DND-41 (cell line): ENCODE measurements around the gene PAGR1.
A peak's percentile ranks its signal among the peaks of the same experiment; 100 is the strongest.
"Not testable (repeated sequence)": the region's sequence is repeated elsewhere in the genome, so short reads cannot be mapped to it uniquely, and the experiment has no call there.

Experiments
- ATAC-seq: fragments of 200-7000 bp; cut with Tn5 transposase; 3 replicates; pipeline ENCODE4 v1.9.1; 2021; ENCODE audit warnings: low read depth; ENCODE audit not compliant: insufficient read depth
- DNase-seq: peaks from one replicate; pipeline ENCODE4 v3.0.0-alpha.2; 2020
- H2AFZ ChIP-seq: 2 replicates; pipeline ENCODE4 v1.6.0; 2012; ENCODE audit warnings: low read depth, low read length
- H3K27ac ChIP-seq: 2 replicates; pipeline ENCODE4 v1.5.1; 2012; ENCODE audit warnings: low read length, inconsistent platforms
- H3K27me3 ChIP-seq: fragments of 200-600 bp; sonication (generic); 2 replicates; pipeline ENCODE4 v1.6.0; 2012; ENCODE audit warnings: low read length, mild to moderate bottlenecking, inconsistent platforms; ENCODE audit not compliant: insufficient read depth, poor library complexity
- H3K36me3 ChIP-seq: 2 replicates; pipeline ENCODE4 v1.5.1; 2012; ENCODE audit warnings: low read length, inconsistent platforms; ENCODE audit not compliant: insufficient read depth
- H3K4me1 ChIP-seq: 2 replicates; pipeline ENCODE4 v1.5.1; 2012; ENCODE audit warnings: mild to moderate bottlenecking, low read length; ENCODE audit not compliant: insufficient read depth
- H3K4me2 ChIP-seq: 2 replicates; pipeline ENCODE4 v1.6.0; 2012; ENCODE audit warnings: mild to moderate bottlenecking, moderate library complexity, low read length, inconsistent platforms; ENCODE audit not compliant: insufficient read depth
- H3K4me3 ChIP-seq, 2 experiments: fragments of 200-600 bp in 1 of 2; shearing (Covaris generic) in 1 of 2; 2 replicates each; pipeline ENCODE4 v1.5.1; 2012 to 2016; ENCODE audit warnings: inconsistent platforms in 2 of 2, low read length in 2 of 2, mild to moderate bottlenecking in 2 of 2, low read depth in 1 of 2, moderate library complexity in 1 of 2
- H3K79me2 ChIP-seq: 2 replicates; pipeline ENCODE4 v1.6.0; 2012; ENCODE audit warnings: low read length, inconsistent platforms; ENCODE audit not compliant: insufficient read depth
- H3K9ac ChIP-seq: 2 replicates; pipeline ENCODE4 v1.6.0; 2012; ENCODE audit warnings: low read depth, mild to moderate bottlenecking, inconsistent platforms, low read length, moderate library complexity
- H3K9me3 ChIP-seq: 2 replicates; pipeline ENCODE4 v1.5.1; 2012; ENCODE audit warnings: low read length, moderate library complexity, mild to moderate bottlenecking, inconsistent platforms; ENCODE audit not compliant: insufficient read depth, severe bottlenecking
- H4K20me1 ChIP-seq: 2 replicates; pipeline ENCODE4 v1.6.0; 2012; ENCODE audit warnings: low read length; ENCODE audit not compliant: insufficient read depth
- EZH2 ChIP-seq: IDR thresholded peaks from 3 replicates; pipeline ENCODE4 v1.6.1; 2012; ENCODE audit warnings: borderline replicate concordance, low read depth, mild to moderate bottlenecking, moderate library complexity, low read length, inconsistent platforms; ENCODE audit not compliant: severe bottlenecking
- TF ChIP-seq, protein P1 (sequence below): IDR thresholded peaks from 2 replicates; pipeline ENCODE4 v1.5.1; 2012; ENCODE audit warnings: borderline replicate concordance, low read length, moderate library complexity, mild to moderate bottlenecking; ENCODE audit not compliant: poor library complexity, severe bottlenecking; ENCODE audit errors: extremely low read depth

PAGR1 gene

DNA sequence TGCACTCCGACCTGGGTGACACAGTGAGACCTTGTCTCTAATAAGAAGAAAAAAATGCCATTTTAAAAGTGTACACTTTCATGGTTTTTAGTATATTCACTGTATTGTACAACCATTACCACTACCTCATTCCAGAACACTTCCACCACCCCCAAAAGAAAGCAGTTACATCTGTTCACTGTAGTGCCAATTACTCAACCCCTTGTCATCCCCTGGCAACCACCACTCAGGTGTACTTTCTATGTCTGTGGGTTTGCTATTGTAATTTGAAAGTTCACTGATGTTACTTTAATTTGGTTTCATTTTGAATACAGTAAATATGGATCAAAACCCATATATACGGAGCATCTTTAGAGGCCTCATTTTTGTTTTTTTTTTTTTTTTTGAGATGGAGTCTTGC lies 31.8 kb upstream of the PAGR1 start:
- ATAC-seq (no peak; the same call in 2 of the 3 replicates), DNase-seq (no peak)
- Histone ChIP-seq H4K20me1 (no peaks in the 10 kb centered on the region), H3K9ac (no peak overlapping the region), H3K4me3 (no peak overlapping the region), H2AFZ (no peak overlapping the region), H3K4me1 (peaks cover 2% of the 10 kb centered on the region; the same call in 1 of the 2 replicates), H3K79me2 (no peaks in the 10 kb centered on the region), H3K4me2 (no peak overlapping the region), H3K27ac (no peak overlapping the region), H3K27me3 (no peaks in the 10 kb centered on the region), H3K9me3 (no peaks in the 10 kb centered on the region), H3K36me3 (no peaks in the 10 kb centered on the region)
- TF ChIP-seq EZH2 = no peak
- TF ChIP-seq, protein P1, sequence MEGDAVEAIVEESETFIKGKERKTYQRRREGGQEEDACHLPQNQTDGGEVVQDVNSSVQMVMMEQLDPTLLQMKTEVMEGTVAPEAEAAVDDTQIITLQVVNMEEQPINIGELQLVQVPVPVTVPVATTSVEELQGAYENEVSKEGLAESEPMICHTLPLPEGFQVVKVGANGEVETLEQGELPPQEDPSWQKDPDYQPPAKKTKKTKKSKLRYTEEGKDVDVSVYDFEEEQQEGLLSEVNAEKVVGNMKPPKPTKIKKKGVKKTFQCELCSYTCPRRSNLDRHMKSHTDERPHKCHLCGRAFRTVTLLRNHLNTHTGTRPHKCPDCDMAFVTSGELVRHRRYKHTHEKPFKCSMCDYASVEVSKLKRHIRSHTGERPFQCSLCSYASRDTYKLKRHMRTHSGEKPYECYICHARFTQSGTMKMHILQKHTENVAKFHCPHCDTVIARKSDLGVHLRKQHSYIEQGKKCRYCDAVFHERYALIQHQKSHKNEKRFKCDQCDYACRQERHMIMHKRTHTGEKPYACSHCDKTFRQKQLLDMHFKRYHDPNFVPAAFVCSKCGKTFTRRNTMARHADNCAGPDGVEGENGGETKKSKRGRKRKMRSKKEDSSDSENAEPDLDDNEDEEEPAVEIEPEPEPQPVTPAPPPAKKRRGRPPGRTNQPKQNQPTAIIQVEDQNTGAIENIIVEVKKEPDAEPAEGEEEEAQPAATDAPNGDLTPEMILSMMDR = no peak

DNA sequence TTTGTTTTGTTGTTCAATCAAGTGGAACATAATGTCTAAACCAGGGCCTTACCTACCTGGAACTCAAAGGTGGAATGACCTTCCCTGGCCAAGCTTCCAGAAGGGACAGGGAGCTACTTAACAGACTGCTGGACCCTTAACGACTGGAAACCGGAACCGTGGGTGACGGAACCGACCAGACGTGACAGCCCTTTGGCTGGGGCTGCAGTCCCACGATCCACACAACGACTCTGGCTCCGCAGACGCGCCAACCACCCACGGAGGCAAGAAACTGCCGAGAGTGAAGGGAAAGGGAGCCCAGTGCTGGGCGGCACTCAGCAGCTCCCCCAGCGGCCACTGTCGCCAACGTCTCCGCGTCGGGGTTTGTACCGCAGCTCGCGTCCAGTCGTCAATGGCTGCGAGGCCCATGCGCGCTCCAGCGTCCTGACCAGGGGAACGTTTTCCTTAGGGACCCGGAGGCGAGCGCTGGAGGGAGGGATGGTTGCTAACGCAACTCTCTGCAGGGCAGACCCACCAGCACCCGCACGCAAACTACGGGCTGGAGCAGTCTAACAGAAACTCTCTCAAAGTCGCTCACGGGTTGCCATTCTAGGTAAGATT lies 31.0 kb upstream of the PAGR1 start:
- H3K9me3 ChIP-seq = no peaks in the 10 kb centered on the region
- H3K4me1 ChIP-seq = peaks cover 11% of the 10 kb centered on the region
- no peak overlapping the region for H3K4me2 ChIP-seq
- no peaks in the 10 kb centered on the region for H3K27me3 ChIP-seq
- DNase-seq = no peak
- H3K4me3 ChIP-seq = no peak overlapping the region
- H3K36me3 ChIP-seq = no peaks in the 10 kb centered on the region; the same call in 1 of the 2 replicates
- no peak overlapping the region for H3K9ac ChIP-seq
- TF ChIP-seq, protein P1 = no peak
- no peak for TF ChIP-seq EZH2
- peaks cover 7% of the 10 kb centered on the region for H3K79me2 ChIP-seq
- ATAC-seq = no peak
- no peak overlapping the region for H3K27ac ChIP-seq
- H4K20me1 ChIP-seq = no peaks in the 10 kb centered on the region
- H2AFZ ChIP-seq = no peak overlapping the region

DNA sequence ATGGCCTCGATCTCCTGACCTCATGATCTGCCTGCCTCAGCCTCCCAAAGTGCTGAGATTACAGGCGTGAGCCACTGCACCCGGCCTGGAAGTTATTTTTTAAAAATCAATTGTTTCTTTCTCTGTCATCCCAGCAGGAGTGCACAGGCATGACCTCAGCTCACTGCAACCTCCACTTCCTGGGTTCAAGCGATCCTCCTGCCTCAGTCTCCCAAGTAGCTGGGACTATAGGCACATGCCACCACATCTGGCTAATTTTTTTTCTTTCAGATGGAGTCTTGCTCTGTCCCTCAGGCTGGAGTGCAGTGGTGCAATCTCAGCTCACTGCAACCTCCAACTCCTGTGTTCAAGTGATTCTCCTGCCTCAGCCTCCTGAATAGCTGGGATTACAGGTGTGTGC lies 28.8 kb upstream of the PAGR1 start:
- Histone ChIP-seq H3K36me3 (peaks cover 11% of the 10 kb centered on the region), H3K4me1 (peaks cover 20% of the 10 kb centered on the region), H3K79me2 (peaks cover 26% of the 10 kb centered on the region)
- not testable (repeated sequence) for H4K20me1 ChIP-seq, H3K9ac ChIP-seq, H3K27me3 ChIP-seq, H3K4me2 ChIP-seq, H3K9me3 ChIP-seq, H2AFZ ChIP-seq, DNase-seq, H3K27ac ChIP-seq, H3K4me3 ChIP-seq, ATAC-seq

DNA sequence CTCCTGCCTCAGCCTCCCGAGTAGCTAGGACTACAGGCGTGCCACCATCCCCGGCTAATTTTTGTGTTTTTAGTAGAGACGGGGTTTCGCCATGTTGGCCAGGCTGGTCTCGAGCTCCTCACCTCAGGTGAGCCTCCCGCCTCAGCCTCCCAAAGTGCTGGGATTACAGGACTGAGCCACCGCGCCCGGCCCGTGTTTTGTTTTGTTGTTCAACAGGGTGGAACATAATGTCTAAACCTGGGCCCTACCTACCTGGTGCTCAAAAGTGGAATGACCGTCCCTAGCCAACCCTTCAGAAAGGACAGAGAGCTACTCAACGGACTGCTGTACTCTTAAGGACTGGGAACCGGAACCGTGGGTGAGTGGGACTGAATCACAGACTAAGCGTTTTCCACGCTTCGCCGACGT lies 26.2 kb upstream of the PAGR1 start:
- peaks cover 43% of the 10 kb centered on the region for H3K4me1 ChIP-seq
- H3K9me3 ChIP-seq = no peaks in the 10 kb centered on the region
- H3K36me3 ChIP-seq = peaks cover 37% of the 10 kb centered on the region
- no peak for TF ChIP-seq EZH2
- TF ChIP-seq, protein P1 = no peak
- peak overlapping the region; percentile 98 for H2AFZ ChIP-seq
- H3K79me2 ChIP-seq = peaks cover 52% of the 10 kb centered on the region
- no peak for DNase-seq
- ATAC-seq = peak; percentile 1; the same call in 1 of the 3 replicates
- H3K27me3 ChIP-seq = no peaks in the 10 kb centered on the region
- H4K20me1 ChIP-seq = peaks cover 13% of the 10 kb centered on the region; the same call in 1 of the 2 replicates
- H3K4me3 ChIP-seq = peak overlapping the region; percentile 74 to 77; a peak in 3 of 4 replicates
- H3K9ac ChIP-seq = peak overlapping the region; percentile 87
- H3K27ac ChIP-seq = peak overlapping the region; percentile 99
- peak overlapping the region; percentile 66 for H3K4me2 ChIP-seq
